ENCODE results near the gene L3MBTL3.

The L3MBTL3 gene

GRCh38 chr6:130018292-130018743, at the start of gene L3MBTL3:
Gene L3MBTL3, plus strand, starts transcription at chr6:130018581. Its CDS starts 24,119 bp downstream, at chr6:130042700.
- peak; percentile 88 to 90 for DNase-seq

- no peak for DNase-seq
These were observed 49.3 kb upstream of the L3MBTL3 start for GRCh38 chr6:129969064-129969463.

DNA sequence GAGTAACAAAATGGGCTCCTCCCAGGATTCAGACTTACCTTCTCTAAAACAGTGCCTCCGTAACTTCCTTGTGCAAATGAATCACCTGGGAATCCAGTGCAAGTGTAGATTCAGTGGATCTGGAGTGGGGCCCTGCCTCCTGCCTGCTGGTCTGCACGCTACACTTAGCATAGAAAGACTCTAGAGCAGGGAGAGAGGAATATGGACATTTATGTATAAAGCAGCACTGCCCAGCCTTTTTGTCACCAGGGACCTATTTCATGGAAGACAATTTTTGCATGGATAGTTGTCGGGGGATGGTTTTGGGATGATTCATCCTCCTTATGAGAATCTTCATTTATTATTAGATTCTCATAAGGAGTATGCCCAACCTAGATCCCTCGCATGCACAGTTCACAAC, 42.3 kb upstream of the L3MBTL3 start:
- no peak for DNase-seq

- DNase-seq: no peak
These were observed 40.0 kb upstream of the L3MBTL3 start for GRCh38 chr6:129978148-129978916.

DNA sequence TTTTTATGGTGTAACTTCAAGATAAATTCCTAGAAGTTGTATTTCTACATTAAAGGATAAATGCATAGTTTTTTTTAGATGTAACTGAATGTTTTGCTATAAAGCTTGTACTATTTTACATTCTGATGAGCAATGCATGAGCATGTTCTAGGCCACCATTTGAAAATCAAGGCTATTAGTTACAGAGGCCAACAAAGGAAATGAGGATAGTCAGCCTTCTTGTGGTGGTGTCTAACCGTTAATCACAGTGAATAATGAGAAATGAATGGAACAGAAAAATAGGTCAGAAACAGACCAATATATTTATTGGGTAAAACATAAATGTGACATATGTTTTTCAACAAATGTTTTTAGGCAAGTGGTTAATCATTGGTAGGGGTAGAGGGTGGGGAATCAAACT, 37.6 kb upstream of the L3MBTL3 start:
- DNase-seq: no peak

GRCh38 chr6:129981598-129981997, 36.8 kb upstream of the L3MBTL3 start:
- no peak for DNase-seq

- DNase-seq: no peak
These were observed 29.0 kb upstream of the L3MBTL3 start for GRCh38 chr6:129989396-129989795.

- DNase-seq: no peak
These were observed 25.5 kb upstream of the L3MBTL3 start for GRCh38 chr6:129992881-129993280.

- no peak for DNase-seq
These were observed 24.0 kb upstream of the L3MBTL3 start for GRCh38 chr6:129994410-129994809.

- DNase-seq: no peak
These were observed 22.0 kb upstream of the L3MBTL3 start for GRCh38 chr6:129996387-129996786.

DNA sequence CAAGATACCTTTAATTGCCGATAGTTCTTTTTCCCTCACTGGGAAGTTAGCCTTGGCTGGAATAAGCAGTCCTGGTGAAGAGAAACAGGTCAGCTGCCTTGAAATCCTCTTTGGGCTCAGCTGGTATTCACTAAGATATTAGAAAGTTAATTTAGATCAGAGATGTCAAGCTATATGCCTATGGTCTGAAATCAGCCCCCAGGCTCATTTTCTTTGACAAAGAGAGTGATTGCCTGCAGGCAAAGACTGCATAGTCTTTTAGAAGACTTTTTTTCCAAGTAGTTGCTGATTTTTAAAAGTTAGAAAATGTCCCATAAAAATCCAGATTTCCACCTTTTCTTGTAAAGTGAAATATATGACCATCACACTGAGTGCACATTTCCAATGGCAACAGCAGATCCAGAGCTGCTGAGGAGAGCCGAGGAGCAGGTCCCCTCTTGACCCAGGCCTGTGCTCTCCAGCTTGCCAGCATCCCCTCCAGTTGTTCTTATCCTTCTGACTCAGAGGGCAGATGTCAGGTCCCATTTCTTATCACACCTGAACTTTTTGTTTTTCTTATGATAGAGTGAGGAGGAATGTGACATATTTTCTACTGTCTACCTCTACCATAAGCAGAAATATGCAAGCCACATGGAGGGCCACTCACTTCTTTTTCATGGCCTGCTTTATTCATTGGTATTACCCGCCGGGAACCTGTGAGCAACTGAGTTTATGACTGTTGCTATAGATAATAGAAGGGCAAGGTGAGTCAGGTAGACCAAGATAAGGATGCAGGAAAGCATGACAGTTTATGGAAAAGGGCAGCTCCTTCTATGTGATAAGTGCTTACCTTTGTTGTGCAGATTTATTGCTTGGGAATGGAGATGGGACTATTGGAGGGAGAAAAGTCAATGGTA, 17.6 kb upstream of the L3MBTL3 start:
- DNase-seq: no peak

DNA sequence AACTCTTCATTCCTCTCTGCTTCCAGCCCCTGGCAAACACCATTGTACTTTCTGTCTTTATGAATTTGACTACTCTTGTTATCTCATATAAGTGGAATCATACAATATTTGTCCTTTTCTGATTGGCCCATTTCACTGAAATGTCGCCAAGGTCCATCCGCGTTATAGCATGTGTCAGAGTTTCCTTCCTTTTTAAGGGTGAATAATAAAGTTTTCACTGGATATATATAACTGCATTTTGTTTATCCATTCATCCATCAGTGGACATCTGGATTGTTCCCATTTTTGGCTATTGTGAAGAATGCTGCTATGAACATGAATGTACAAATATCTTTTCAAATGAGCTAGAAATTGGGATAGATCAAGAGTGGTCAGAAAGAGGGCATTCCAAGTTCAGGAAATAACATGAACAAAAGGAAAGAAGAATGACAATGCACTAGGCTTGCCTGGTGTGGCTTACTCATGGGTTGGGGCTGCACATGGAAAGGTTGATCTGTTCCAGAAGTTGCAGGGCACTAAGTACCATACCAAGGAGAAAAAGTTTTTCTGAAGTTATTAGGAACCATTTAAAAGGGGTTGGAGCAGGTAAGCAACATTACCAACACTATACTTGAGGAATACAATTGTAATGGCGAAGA, 10.0 kb upstream of the L3MBTL3 start:
- no peak for DNase-seq

DNA sequence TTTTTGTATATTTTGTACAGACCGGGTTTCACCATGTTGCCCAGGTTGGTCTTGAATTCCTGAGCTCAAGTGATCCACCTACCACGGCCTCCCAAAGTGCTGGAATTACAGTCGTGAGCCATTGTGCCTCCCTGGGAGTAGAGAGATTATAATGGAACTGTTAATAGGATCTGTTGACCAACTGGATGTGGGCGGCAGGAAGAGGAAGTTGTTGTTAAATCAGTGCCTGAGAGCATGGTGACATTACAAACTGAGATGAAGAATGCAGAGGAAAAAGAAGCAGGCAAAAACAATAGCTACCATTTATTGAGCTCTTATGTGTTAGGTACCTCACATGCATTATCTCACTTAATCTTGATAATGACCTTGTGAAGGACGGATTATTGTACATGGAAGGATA, 9.2 kb upstream of the L3MBTL3 start:
- no peak for DNase-seq

- no peak for DNase-seq
These were observed 8.0 kb upstream of the L3MBTL3 start for GRCh38 chr6:130010387-130010786.

DNA sequence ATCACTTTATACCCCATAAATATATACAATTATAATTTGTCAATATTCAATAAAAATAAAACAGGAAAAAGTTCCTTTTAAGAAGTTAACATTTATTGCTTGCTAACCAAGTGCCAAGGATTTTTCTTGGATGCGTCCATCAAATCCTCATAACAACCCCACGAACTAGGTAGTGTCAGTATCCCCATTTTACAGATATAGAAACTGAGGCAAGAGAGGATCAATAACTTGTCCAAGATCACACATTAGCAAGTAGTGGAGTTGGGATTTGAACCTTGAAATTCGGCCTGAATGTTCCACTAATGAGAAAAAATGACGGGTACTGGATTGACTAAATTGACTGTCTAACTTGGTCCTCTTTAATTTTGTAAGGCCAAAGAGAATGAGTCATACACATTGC, 5.7 kb upstream of the L3MBTL3 start:
- no peak for DNase-seq

DNA sequence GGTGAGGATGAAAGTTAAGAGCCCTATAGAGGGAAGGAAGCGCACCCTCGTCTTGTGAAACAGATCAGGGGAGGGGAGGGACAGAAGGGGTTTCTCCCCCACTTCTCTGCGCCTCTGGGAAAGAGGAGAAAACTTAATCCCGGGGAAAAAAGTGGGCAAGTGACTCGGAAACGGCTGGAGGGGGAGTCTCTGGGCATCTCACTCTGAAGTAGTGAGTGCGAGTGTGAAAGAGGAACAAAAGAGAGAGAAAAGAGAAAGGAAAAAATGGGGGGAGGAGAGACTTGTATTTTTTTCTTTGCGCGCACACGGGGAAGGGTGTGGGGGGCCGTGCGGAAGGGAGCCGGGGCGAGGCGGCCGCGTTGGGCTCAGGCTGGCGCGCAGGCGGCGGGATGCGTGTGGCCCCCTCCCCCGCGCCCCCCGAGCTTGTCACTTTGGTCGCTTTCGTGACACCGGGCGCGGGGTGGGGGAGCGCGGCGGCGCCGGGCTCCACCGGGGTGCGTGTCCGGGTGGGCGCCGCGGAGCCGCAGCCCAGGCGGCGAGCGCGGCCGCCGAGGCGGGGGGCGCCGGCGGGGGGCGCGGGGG, 454 bp downstream of the L3MBTL3 start:
- peak; percentile 20 to 32 for DNase-seq

DNA sequence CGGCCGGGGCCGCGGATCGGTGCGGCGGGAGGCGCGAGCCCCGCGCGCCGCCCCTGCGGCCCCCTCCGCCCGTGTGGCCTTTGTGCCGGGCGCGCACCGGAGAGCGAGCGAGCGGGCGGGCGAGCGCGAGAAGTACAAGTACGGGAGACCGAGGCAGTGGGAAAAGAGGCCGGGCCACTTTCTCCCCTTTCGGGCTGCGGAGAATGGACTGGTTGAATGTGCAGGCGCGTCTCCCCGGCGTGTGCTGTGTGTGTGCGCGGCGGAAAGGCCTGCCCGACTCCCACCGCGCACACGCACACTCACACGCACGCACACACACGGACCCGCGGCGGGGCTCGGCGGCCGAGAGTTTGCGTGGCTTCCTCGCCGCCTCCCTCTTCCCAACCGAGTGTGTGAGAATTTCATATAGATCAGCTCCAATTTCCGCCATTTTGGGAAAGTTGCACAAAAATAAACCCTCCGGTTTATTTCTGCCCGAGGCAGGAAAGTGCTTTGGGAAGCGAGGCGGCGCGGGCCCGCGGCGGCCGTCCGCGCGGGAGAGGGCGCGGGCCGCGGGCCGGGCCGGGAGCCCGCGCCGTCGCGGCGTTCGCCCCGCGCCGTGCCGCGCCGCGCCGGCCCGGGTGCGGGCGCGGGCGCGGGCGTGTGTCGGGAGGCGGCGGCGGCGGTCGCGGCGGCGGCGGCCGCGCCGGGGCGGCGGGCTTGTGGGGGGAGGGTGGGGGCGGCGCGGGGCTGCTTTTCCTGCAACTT, 1.1 kb downstream of the L3MBTL3 start:
- DNase-seq: peak; percentile 40 to 50

DNA sequence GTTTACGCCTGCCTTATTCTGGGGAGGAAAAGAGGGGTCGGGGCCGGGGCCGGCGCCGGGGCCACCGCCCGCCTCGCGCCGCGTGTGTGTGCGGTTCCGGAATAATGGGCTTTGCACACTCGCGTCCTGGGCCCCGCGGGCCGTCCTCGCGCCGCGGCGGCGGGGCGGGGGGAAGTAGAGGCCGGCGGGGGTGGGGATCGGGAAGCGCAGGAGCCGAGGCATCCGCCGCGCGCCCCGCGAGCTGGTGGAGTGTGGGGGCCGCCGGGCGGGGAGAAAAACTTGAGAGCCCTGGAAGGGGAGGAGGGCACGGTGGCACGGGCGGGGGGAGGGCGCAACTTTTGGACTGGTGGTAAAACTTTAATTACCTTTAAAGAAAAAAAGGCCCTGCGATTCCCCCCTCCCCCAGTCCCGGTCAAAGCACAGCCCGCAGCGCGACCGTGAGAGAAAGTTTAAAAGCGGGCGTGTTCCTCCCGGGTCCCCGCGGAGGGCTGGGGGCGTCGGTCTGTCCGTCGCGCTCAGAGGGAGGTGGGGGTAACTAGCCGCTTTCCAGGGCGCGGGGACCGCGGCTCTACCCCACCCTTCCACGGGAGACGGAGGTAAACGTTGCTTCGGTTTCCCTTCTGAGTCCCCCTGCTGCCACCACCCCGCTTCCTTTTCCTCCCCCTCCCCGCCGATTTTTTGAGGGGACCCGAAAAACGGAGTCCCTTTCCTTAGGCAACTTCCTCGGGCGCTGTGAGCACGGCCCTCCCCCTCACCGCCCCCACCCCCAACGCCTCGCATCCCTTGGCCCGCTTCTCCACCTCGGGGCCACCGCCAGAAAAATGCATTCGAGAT, 1.9 kb downstream of the L3MBTL3 start:
- peak; percentile 37 to 42 for DNase-seq

DNA sequence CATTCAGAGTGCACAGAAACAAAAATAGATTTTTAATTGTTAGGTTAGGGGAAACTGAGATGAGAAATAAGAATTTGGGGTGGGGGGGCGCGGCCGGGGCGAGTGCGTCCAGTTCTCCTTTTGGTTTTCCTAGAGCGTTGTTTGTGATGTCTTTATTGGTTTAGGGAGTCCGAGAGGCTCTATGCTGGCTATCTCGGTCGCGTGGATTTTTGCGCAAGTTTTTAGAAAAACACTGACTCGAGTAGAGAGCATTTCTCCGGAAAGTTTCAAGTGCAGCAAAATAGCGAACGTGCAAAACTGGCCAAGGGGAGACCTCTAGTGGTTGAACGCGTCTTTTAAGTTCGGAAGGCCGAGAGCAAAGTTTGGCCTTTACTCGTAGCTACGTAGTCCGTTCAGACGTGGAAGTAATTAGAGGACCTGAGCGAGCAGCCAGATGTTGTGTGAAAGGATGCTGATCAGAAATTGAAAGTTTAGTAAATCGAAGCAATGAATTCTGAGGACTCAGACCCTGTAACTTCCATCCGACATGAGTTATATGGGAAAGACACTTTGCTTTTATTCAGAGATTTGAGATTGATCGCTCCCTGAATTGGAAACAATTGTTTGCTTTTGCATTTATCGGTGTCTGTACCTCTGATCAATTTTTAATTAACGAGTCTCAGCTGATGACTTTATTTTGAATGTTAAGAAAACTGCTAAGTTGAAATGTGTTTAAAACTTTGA, 2.7 kb downstream of the L3MBTL3 start:
- DNase-seq: peak; percentile 71 to 79

GRCh38 chr6:130026859-130027258, 8.5 kb downstream of the L3MBTL3 start:
- DNase-seq: no peak

DNA sequence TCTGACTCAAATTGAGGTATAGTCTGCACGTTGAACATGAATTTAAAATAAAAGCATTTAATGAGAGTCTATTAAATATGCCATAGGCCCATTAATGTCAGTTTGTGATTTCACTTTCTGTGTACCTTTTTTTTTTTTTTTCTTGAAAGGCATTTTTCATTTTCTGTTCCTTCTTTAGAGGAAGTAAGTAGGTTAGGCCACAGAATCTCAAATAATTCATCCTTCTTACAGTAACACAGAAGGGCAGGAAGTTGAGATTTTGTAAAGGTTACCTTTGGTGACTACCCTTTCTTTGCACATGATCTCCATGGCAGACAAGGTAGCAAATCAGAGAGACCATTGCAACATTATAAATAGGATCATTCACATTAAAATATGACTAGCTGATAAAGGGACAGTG, 9.6 kb downstream of the L3MBTL3 start:
- no peak for DNase-seq

All from activated CD4-positive, alpha-beta T cell treated with anti-CD3 and anti-CD28 coated beads, Interleukin-2, amount 50 U/mL, for 48 hours (primary cell).